Lower leg skin (tissue), 3 donors: Measurements from ENCODE around the gene SLC35F4.

Experiments used
- CTCF ChIP-seq, 3 donors: fragments of 450-650 bp; IDR thresholded peaks; one replicate each; pipeline ENCODE4 v1.5.1; 2016; ENCODE audit warnings: antibody characterized with exemption in 3 of 3, mild to moderate bottlenecking in 3 of 3, moderate library complexity in 2 of 3
- POLR2A ChIP-seq, 2 donors: fragments of 450-650 bp; IDR thresholded peaks; one replicate each; pipeline ENCODE4 v1.6.1; 2016 to 2017; ENCODE audit warnings: antibody characterized with exemption in 2 of 2, mild to moderate bottlenecking in 1 of 2, moderate library complexity in 1 of 2

- TF ChIP-seq CTCF (IDR thresholded peaks at IDR 0.05) (no peak), POLR2A (IDR thresholded peaks at IDR 0.05) (no peak)
Measured at GRCh38 chr14:57709909-57710308, 156.0 kb downstream of the SLC35F4 start.
